Activated CD4-positive, alpha-beta T cell treated with anti-CD3 and anti-CD28 coated beads, Interleukin-2, amount 50 U/mL, for 16 hours (primary cell): ENCODE measurements around the gene KCNN3.

Source experiments
- DNase-seq: peaks from one replicate; pipeline ENCODE4 v3.0.0-alpha.2; 2020

The KCNN3 gene

DNA sequence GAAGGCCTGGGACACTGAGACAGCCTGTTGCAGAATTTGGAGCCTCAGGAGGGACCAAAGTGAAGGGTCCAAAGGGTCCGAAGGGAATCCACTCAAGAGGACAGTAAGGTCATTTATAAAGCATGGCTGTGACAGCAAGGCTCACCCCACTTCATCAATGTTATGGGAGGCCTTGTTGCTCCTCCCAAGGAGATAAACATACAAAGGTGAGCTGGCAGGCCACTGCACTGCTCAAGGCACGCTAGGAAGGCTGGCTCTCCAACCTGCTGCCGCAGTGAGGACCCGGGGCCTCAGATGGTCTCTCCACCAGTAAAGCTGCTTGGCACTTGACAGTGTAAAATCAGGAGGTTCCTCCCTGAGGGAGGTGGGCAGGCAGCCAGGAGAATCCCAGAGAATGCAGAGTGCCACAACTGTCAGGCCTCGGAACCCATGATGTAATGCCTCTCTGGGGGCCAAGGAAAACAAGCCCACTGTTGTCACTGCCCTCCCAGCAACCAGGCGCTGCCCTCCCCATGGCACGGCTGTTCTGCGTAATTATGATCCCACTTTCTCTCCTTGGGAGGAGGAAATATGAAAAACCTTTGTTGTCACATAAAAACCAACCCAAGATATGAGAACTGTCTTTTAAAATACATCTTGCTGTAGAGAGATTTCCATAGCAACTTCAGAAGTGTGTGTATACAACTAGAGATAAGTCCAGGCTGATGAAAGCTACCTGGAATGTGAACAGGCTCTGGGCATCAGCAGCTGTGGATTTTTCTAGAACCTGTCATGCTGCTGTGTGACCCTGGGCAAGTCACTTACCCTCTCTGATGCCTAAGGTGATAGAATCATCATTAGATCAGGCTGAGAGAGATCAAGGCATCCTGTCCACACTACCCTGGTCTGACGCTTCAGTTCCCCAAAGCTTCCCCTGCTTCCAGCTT is 102.5 kb downstream of the KCNN3 start:
- no peak for DNase-seq

DNA sequence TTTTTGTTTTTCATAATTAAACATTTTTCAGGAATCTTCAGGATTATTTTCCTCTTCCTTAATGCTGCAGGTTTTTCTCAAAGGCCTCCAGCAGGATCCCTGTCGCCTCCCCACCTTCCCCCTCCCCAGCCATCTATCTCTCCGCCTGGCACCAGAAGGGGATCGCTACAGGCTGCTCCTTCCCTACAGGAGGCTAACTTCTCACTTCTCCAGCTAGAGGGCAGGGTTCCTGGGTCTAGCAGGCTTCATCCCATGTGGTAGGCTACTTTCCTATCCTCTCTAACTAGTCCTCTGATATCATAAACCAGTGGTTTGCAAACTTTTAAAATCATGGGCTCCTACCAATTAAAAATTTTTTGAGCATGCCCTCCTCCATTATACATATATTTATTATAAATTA is 104.1 kb downstream of the KCNN3 start:
- DNase-seq = no peak

DNA sequence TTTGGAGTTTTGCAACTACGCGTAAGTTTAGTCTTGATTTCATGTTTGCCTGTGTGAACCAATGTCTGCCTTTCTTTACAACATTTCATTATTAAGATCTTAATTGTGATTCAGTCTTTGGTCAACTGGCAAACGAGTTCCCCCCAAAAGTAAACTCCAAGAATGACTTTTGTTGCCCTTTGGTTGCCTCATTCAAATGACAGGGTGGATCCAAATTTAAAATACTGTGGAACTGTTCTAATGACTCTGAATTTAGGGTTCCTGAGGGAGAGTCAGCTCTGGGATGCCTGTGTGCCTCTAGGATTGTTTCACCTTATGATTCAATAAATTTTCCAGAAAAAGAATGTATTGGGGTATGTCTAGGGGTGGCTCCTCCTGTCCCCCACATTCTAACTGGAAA is 105.3 kb downstream of the KCNN3 start:
- DNase-seq = no peak

DNA sequence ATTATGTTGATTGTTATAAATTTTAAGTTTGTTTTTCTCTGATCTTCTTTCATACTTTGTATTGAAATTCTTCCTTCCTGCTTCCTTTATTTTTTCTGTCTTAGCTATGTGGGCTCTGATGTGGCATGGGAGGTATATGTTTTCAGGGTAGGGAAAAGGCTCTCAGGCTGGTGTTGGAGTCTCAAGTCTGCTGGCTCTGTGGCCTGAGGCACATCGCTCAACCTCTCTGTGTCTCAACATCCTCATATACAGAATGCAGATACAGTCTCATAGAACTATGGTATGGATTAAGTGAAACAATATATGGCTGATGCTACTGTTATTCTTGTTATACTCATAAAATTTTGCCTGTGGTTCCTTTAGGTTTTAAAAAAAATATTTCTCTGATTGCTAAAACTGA is 105.9 kb downstream of the KCNN3 start:
- no peak for DNase-seq

DNA sequence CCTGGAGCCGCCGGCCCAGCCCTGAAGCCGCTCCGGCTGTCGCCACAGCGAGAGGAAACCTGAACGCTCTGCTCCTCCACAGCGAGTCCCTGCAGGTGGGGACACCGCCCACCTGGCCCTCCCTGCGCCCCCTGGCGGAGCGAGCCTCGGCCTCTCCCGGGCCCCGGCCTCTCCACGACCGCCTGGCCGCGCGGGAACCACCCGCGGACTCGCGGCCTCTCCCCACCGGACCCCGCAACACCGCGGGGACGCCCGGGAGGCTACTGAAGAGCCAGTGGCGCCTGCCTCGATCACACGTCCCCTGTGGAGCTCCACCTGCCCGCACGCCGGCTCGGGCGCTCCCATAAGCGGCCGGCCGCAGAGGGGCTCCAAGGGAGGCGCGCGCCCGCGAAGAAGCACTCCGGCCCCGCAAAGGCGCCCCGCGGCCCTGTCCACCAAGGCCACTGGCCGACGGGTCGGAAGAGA is 109.6 kb downstream of the KCNN3 start:
- DNase-seq = peak; percentile 74

DNA sequence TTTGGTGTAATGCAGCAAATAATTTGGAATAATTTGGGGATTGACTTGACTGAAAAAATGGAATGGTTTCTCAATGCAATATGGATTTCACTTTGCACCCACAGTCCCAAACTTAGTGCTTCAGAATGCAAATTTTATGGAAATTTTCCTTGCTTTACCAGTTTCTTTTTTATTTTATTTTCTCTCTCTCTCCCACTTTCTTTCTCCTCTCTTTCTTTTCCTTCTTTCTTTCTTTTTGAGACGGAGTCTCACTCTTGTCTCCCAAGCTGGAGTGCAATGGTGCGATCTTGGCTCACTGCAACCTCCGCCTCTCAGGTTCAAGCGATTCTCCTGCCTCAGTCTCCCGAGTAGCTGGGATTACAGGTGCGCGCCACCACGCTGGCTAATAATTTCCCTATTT is 110.3 kb downstream of the KCNN3 start:
- no peak for DNase-seq

DNA sequence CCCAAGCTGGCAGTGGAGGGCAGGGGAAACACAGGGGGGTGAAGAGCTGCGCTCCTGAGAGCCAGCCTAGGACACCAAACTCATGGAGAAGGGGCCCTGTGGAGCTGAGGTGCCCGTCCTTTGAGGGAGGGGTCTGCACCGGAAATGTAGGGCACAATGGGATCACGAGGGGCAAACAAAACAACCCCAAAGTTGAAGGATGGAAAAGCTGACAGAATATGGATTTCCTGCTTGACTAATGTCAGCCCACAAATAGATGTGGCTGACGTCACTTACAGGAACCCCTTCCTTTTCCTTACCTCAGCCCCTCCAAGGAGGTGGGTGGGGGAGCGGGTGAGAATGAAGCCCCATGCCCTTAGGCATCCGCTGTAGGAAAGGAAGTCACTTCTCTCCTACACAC is 110.9 kb downstream of the KCNN3 start:
- DNase-seq = peak; percentile 82

DNA sequence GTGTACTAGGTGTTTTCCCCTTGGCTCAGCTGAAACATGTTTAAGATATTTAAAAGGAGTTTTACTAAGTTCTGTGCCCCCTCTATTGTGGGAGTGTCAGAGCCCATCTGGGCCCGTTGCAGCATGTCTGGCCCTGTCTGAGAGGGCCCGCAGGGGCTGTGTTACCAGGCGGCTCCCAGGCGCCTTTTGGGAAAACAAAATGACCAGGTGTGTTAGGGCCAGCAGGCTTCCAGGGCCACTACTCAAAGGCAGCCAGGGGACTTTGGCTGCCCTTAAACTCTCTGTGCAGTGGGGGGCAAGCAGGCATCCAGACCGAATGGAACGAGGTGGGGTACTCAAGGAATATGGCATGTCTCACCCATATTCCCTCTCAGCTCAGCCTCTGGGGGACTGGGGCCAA is 111.7 kb downstream of the KCNN3 start:
- DNase-seq = no peak

DNA sequence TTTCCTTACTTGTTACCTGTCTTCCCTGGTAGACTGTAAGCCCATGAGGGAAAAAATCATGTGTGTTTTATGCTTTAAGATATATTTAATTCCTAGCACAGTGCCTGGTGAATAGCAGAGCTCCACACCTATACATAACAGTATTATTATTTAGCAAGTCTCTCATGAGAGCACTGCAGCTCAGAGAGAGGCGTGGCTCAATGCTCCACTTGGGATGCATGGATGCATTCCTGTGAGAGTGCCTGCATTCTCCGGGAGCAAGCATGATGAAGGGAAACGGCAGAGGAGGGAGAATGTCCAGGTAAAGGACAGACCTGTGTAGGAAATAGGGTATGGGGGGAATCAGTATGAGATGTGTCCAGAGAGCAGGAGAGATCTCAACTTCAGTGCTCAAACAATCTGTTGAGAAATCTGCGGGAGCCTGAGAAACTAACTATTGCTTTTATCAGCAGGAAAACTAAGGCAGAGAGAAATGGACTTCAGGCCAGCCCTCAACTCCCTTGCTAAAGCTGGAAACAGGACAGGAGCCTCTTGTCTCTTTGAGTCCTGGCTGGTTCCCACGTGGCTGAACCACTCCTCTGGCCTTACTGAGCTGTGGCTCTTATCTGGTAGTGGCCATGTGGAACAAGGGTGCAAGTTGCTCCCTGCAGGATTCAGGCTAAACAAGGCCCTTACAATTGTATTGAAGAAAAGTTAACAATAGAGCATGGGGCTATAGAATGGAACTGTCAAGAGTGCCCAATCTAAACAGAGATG is 113.1 kb downstream of the KCNN3 start:
- DNase-seq = no peak

DNA sequence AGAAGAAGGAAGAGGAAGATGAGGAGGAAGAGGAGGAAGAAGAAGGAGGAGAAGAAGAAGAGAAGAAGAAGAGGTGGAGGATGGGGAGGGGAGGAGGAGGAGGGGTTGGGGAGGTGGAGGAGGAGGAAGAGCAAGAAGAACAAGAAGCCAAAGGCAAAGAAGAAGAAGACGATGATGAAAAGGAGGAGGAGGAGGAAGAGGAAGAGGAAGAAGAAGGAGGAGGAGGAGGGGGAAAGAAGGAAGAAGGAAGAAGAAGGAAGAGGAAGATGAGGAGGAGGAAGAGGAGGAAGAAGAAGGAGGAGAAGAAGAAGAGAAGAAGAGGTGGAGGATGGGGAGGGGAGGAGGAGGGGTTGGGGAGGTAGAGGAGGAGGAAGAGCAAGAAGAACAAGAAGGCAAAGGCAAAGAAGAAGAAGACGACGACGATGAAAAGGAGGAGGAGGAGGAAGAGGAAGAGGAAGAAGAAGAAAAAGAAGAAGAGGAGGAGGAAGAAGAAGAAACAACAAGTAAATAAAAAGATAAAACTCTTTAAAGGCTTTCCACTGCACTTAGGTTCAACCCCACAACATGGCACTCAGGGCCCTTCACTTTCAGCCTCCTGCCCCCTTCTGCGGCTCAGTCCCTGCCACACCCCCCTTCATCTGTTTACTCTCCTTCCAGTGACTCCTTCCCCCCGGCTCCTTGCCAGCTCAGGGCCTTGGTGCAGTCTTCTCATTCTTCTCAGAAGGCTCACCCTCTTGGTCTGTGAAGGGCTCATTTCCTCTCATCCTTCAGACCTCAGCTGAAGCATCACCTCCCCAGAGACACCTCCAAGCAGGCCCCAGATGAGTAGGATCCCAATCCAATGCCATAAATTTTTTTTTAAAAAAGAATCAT is 114.0 kb downstream of the KCNN3 start:
- no peak for DNase-seq

DNA sequence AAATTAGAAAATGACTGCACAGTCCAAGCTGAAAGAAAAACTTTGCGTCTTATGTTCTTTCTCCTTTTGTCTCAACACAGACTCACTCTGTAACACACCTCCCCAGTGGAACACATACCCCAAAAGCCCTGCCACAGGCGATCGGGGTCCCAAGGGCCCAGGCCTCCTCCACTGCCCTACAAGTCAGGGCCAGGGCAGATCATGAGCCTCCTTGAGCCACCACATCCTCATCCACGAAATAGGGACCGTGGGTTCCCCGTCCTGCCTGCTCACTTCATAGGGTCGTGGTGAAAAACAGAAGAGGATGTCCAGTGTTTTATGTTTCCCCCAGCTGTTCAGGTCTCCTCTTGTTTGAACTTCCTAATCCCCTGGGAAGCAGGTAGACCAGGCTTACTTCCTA is 116.7 kb downstream of the KCNN3 start:
- no peak for DNase-seq

DNA sequence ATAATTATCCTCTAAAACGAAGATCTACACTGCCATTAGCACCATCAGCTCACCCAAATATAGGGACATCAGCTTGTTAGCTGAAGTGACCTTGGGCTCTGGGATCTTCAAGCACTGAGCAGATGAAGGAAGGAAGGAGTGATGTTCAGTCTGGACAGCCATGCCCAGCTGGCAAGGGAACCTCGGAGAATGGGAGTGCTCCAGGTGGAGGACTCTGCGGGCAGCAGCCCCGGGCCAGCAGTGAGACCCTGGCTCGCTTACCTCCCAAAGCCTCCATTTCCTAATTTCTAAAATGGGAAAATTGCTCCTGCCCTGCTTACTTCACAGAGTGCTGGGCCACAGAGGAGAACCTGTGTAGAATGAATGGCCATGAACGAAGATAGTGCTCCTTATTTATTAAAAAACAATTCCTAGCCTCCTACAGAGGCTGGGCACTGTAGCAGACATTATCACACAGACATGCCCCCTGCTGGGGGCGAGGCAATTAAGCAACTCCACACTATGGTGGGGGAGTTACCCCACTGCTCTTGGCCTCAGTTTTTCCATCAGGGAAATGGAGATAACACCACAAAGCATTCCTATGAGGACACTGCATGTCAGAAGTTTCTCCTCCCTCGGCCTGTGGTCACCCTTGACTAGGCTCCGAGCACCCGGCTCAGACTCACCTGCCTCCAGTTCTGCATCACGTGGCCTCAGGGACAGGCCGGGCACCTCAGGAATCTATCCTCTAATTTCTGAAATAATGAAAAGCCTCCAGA is 117.6 kb downstream of the KCNN3 start:
- no peak for DNase-seq

DNA sequence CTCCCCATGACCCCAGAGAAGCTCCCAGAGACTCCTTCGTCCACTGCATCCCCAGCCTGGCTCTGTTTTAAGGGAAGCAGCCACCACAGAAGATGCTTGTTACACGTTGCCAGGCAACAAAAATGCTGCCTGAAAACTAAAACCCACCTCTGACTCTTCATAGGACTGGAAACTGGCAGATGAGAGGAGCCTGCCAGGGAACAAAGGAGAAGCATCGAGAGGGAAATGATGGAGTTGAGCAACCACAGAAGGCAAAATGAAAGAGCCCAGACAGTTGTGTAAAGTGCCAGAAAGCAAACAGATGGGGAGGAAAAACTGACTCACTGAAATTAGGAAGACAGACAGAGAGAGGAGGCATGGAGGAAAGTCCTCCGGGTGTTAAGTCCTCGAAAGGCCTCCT is 118.4 kb downstream of the KCNN3 start:
- no peak for DNase-seq

DNA sequence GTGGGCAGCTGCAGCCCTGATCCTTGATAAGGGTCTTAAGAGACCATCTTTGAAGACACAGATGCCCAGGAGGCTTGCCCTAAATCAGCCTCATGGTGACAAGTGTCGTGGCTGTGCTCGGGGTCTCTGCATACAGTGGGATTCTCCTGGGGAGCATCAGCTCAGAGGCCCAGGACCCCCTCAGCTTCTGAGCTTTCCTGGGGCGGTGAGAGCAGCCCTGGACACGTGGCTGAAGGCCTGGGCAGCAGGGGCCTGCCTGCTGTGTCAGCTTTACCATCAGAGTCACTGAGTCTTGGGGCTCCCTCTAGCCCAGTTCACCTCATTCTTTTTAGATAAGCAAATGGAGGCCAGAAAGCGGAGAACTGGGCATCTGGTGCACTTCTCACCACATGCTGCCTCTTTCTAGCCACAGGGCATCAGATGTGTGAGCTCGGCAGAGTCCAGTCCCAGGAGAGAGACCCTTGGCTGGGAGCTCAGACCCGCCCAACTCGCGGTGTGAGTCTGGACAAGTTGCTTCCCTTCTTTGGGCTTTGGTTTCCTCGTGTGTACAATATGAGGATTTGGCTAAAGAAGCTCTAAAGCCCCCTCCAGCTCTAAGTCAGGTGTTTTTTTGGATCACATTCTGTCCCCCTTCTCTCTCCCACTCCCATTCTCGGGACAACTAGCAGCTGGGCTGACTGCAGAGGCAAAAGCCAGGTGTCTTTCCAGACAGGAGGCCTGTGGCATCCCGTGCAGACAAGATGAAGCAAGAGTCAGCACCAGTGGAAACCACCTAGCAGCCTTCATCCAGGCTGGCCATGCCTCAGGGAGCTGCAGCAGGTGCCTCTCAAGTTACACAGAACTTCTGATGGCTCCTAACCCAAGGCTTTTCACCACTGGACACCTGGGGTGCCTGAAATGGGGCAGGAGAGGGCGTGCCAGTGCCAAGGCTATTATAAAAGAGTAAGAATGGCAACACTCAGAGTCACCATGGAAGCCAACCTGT is 119.1 kb downstream of the KCNN3 start:
- no peak for DNase-seq

DNA sequence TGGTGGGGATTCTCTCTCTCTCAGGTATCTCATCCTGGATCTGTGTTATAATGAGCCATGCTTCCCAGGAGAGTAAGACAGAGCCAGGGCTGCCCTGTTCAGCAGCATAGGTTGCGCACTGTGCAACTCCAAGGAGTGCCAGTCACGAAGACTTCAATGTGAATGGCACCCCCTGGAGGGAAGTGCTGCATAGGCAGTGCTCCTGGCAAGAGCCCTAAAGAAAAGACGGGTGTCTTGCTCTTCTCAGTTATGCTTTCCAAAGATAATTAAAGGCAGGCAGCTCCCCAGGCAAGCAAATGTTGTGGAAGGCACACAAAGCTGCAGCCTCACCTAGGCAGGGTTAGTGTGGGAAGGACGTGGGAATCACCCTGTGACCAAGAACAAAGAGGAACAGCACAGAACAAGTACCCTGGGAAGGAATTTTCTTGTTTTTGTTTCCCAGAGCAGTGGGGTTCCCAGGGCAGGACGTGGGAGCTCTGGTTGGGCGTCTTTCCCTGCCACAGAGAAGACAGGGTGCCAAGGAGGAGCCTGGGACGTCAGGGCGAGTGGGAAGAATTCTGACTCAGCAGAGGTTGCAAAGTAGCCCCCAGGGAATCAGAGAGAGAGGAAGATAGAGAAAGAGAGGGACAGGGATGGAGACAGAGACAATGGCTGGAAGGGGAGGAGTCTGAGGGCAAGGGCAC is 120.9 kb downstream of the KCNN3 start:
- peak; percentile 65 for DNase-seq

DNA sequence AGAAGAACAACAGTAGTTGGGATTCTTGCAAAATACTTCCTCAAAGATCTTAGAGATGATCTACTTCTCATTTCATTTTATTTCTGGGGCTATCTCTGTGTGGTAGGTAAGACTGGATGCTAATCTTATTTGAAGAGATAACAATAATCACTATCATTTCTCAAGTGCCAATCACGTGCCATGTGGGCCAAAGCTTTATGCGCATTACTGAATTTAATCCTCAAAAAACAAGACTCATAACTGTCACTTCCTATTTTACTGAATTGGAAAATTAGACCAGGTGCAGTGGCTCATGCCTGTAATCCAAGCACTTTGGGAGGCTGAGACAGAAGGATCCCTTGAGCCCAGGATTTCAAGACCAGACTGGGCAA is 121.7 kb downstream of the KCNN3 start:
- no peak for DNase-seq

DNA sequence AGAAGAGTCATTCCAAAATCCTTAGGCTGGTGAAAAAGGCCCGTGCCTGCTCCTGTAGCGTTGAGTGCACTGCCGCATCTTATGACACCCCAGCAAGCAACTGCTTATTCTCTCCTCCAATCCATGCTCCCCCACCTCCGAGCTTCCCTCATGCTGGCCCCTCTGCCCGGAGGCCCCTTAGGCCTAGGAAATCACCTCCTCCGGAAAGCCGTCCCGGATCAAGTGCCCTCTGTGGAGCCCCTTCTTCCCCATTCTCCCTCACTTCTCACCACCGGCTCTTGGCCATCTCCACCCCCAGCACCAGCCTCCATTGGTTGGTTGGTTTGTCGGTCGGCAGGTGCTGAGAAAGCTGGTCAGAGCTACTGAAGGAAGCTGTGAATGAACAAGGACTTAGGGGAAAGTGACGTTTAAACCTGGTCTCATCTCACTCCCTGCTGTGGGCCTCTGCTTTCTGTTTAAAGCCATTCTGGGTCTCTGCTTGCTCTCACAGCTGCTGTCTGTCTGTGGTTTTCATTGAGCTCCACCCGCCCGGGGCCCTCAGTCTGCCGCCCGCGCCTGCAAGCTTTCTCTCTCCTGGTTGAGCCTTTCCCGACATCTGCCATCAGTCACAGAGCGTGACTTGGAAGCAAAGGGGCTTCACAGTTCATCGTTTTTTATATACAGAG is 122.2 kb downstream of the KCNN3 start:
- DNase-seq = peak; percentile 75

DNA sequence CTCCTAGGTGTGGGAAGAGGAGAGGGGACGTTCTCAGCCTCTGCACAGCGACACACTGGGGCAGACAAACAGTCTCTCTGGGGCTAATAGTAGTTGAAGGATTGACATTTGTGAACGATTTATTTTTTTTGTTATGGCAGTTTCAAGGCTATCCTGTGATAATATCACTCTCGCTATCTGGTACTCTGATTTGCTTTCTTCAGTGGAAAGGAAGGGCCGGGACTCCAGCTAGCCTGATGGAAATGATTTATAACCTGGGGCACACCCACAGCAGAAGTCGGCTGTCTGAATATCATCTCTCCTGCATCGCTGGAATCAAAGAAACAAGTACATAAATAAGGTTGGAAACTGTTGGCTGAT is 122.7 kb downstream of the KCNN3 start:
- DNase-seq = no peak

DNA sequence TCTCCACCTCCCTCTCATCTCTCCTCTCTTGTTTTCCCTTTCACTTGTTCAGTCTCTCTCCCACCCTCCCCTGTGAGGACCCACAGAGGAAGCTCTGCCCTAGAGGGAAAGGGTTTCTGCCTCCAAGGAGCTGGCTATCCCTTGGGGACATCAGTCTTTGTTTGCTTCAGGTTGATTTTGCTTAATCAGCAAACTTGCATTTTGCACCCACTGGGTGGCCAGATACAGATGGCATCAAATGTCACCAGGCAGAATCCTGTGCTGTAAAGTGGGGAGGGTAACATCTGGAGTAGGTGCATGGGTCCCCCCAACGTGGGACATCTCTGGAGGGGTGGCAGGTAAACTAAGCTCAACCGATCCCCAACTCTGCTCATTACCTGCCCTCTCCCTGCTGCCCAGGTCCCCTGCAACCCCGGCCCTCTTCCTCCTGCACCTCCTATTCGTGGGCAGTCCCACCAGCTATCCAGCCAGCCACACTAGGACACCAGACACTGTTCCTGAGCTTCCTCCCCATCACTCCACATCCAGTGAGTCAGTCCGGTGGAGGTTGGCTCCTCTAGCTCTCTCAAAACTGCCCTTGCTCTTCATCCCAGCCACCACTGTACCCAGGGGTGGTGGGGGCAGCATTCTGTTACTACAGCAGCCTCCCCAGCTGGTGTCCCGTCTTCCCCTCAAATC is 123.3 kb downstream of the KCNN3 start:
- DNase-seq = no peak
